GM18498 (cell line): ENCODE measurements around the gene RHNO1.
A peak's percentile ranks its signal among the peaks of the same experiment; 100 is the strongest.

Source experiments
- ATAC-seq: cut with Tn5 transposase; IDR thresholded peaks from one replicate; pipeline ENCODE4 v1.9.1; 2021; ENCODE audit warnings: mild to moderate bottlenecking, moderate library complexity; ENCODE audit not compliant: unreplicated experiment

Gene RHNO1

GRCh38 chr12:2877047-2877952 lies at the start of gene RHNO1, which contains the start of gene FOXM1:
TSS of gene RHNO1 (plus strand) at chr12:2877223. CDS start at chr12:2885367, 8,144 bp downstream.
TSS of gene FOXM1 (minus strand) at chr12:2877174. CDS start at chr12:2874478, 2,696 bp downstream.
- peak; percentile 75 for ATAC-seq

DNA sequence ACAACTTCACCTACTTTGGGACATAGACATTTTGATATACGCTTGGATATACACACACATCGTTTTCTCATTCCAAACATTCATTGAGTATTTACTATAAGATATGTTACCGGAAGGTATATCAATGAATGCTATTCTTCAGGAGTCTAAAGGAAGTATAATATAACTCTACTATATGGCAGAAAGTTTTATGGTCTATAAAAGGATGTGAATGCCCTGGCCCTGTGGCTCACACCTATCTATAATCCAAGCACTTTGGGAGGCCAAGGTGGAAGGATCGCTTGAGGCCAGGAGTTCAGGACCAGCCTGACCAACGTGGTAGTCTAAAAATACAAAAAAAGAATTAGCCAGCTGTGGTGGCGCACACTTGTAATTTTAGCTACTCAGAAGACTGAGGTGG lies 47.7 kb upstream of the RHNO1 start:
- ATAC-seq = no peak

- ATAC-seq = no peak
These were observed 44.4 kb upstream of the RHNO1 start for GRCh38 chr12:2832550-2833127.

DNA sequence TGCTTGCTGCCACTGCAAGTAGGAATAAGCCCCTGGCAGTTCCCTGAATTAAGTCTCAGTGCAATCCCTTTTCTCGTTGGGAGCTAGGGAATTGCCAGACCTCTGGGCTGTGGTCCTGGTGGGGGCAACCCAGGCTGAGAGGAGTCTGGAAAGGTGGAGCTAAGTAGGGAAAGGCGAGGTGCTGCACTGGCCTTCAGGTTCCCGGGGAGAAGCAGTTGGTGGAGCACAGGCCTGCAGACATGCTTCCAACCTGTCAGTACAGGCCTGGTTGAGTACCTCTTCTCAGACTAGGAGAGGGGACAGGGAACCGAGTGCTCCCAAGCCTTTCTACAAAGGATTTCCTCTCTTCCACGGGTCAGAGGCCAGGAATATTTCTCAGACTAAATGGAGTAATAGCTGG lies 43.7 kb upstream of the RHNO1 start:
- no peak for ATAC-seq

GRCh38 chr12:2833810-2834209 lies 43.2 kb upstream of the RHNO1 start:
- ATAC-seq = no peak

- no peak for ATAC-seq
These were observed 42.2 kb upstream of the RHNO1 start, which contains the start of gene NRIP2 for GRCh38 chr12:2834581-2835491. TSS of gene NRIP2 (minus strand) at chr12:2835035. CDS start at chr12:2834983, 52 bp downstream.

GRCh38 chr12:2835691-2836403 lies 41.2 kb upstream of the RHNO1 start:
- no peak for ATAC-seq

DNA sequence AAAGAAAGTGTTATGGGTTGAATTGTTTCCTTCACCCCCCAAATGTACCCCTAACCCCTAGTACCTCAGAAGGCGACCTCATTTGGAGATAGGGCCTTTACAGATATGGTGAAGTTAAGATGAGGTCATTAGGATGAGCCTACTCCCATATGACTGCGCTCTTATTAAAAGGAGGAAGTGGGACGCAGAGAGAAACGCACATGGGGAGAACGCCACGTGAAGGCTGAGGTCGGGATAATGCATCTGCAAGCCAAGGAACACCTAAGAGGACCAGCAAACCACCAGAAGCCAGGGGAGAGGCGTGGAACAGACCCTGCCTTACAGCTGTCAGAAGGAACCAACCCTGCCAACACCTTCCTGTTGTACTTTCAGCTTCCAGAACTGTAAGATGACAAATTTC lies 40.4 kb upstream of the RHNO1 start:
- ATAC-seq = no peak

GRCh38 chr12:2841056-2841650 lies 35.9 kb upstream of the RHNO1 start:
- no peak for ATAC-seq

DNA sequence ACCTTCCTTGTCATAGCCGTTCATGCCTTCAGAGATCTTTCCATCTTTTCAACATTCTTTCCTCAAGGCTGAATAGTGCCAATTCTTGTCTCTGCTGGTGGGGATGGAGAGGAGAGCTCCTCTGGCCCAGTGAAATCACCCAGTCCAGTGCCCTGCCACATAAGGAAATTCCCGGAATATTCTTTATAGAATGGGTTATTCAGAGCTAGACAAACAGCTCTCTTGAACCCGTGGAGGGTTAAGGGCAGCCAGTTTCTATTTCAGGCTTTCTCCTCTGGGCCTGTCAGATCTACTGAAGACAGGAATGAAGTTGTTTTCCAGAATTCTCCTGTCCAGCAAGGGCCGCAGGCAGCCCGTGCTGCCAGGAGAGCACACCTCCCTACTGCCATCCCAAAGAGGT lies 34.1 kb upstream of the RHNO1 start:
- no peak for ATAC-seq

- ATAC-seq = no peak
These were observed 32.2 kb upstream of the RHNO1 start for GRCh38 chr12:2844786-2845185.

DNA sequence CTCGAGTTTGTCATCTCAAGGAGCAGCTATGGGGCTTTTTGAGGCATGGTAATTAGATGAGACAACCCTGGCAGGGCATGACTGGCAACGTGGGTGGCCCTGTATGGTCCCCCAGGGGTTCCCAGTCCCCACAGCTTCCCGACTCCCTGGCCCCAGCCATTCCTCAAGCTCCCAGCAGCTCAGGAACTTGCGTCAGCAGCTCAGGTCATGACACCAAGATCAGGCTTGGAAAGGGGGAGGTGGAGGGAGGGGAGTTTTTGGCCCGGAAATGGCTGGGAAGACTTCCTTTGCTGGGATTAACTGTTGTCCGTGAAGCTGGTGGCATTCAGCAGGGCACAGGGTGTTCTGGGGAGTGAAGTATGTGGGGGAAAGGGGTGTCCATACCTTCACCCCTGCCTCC lies 31.7 kb upstream of the RHNO1 start:
- no peak for ATAC-seq

GRCh38 chr12:2851931-2852330 lies 25.1 kb upstream of the RHNO1 start:
- ATAC-seq = no peak

DNA sequence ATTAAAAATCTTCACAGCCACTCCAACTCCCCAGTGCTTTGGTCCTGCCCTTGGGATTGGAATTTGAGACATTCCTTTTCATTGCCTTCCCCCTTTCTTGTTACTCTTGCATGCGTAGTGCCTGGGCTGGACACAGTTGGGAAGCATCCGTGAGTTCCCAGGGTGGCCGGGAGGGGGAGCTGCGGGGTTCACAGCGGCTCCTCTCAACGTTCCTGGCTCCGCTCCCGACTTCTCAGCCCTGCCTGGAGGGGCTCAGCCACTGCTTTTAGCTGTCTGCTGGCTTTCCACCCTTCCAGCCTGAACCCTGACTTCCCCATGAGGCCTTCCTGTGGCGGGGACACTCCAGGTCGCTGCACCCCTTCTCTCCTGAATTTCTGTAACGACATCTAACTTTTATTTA lies 23.4 kb upstream of the RHNO1 start:
- ATAC-seq = no peak

GRCh38 chr12:2854669-2855453 lies 22.2 kb upstream of the RHNO1 start:
- no peak for ATAC-seq

DNA sequence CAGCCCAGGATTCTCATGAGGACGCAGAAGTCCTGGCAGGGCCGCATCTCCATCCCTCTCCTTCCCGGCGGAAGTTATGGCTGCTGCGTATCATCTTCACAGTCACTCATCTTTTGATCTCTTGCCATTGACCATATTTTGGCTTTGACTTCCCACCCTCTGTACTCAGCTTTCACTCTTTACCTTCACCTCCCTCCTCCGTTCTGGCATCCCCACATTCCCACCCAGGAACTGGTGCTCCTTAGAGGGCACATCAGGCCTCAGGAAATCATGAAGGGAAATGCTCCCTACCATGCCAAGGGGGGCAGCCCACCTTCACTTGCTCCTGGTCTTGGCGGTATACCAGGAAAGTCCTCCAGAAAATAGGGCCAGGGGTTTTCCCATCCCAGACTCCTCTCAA lies 21.5 kb upstream of the RHNO1 start:
- ATAC-seq = no peak

DNA sequence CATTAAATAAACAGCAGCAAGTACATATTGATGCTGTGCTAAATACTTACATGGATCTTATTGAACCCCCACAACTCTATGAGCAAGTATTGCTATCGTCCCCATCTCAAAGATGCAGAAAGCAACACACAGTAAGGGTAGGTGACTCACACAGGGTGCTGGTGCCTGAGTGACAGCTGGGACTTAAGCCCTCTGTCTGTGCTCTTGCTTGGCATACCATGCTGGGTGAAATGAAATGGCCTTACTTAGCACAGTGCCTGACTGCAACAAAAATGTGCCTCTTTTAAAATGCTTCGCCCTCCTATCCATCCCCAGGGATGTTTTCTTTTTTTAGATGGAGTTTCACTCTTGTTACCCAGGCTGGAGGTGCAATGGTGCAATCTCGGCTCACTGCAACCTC lies 21.0 kb upstream of the RHNO1 start:
- no peak for ATAC-seq

- ATAC-seq = no peak
These were observed 20.0 kb upstream of the RHNO1 start, which contains the start of gene TEX52 for GRCh38 chr12:2857021-2857431. TSS of gene TEX52 (minus strand) at chr12:2857039. CDS start at chr12:2857026, 13 bp downstream.

DNA sequence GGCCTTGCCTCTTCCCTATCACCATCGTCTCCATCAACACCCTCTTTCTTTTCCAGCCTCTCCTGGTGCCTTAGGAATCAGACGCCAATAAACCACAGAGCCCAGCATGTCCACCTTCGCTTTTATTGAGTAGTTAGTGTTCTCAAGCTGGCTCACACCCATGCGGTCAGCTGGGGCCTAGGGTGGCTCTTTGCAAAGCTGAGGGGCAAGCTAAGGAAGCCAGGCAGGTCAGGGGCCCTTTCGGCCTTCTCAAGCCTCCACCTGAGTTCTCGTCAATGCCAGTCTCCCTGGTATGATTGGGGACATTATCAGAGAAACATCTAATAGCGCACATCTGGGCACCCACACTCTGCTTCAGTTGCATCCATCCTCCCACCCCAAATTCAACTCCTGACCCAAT lies 19.4 kb upstream of the RHNO1 start:
- ATAC-seq = no peak
